Keratinocyte (primary cell): ENCODE measurements around the gene ADAMTSL3. TPM values are rescaled to one million over a fixed set of nuclear protein-coding genes. Genes with fewer than 3 reads are reported as not detected.

Source experiments
- DNase-seq: peaks from one replicate; pipeline ENCODE4 v3.0.0-alpha.2; 2011; ENCODE audit warnings: low read depth, missing footprints, low spot score
- FAIRE-seq: peaks from 2 replicates; lab custom pipeline; 2011; peaks lifted over from hg19 to GRCh38; lab: Jason Lieb, UNC
- H2AFZ ChIP-seq: 2 replicates; pipeline ENCODE4 v1.6.0; 2012; ENCODE audit warnings: low read length, control low read depth, inconsistent platforms; ENCODE audit not compliant: control insufficient read depth
- H3K27ac ChIP-seq: 2 replicates; pipeline ENCODE4 v1.5.1; 2011; ENCODE audit warnings: low read length; ENCODE audit not compliant: control insufficient read depth, insufficient read depth
- H3K27me3 ChIP-seq: 3 replicates; pipeline ENCODE4 v1.6.0; 2011; ENCODE audit warnings: low read length; ENCODE audit not compliant: control insufficient read depth, insufficient read depth; ENCODE audit errors: extremely low read depth
- H3K36me3 ChIP-seq, 2 experiments: 2 replicates in 1 of 2; 3 replicates in 1 of 2; pipeline ENCODE4 v1.5.1; 2011; ENCODE audit warnings: low read length in 2 of 2, mild to moderate bottlenecking in 1 of 2; ENCODE audit not compliant: control insufficient read depth in 2 of 2, insufficient read depth in 2 of 2; ENCODE audit errors: extremely low read depth in 1 of 2
- H3K4me1 ChIP-seq: 3 replicates; pipeline ENCODE4 v1.5.1; 2011; ENCODE audit warnings: low read length; ENCODE audit not compliant: control insufficient read depth, insufficient read depth; ENCODE audit errors: extremely low read depth
- H3K4me2 ChIP-seq: 3 replicates; pipeline ENCODE4 v1.6.0; 2011; ENCODE audit warnings: low read depth, low read length; ENCODE audit not compliant: control insufficient read depth, insufficient read depth; ENCODE audit errors: extremely low read depth
- H3K4me3 ChIP-seq, 3 experiments: fragments of 200-600 bp in 1 of 3; sonication (generic) in 1 of 3; 2 replicates in 2 of 3; 3 replicates in 1 of 3; pipeline ENCODE4 v1.5.1; 2011 to 2016; ENCODE audit warnings: low read length in 3 of 3, mild to moderate bottlenecking in 3 of 3, control low read depth in 2 of 3, inconsistent platforms in 1 of 3, low read depth in 1 of 3, mixed read lengths in 1 of 3, mixed run types in 1 of 3, moderate library complexity in 1 of 3; ENCODE audit not compliant: control insufficient read depth in 2 of 3, insufficient read depth in 2 of 3; ENCODE audit errors: extremely low read depth in 1 of 3
- H3K79me2 ChIP-seq: 2 replicates; pipeline ENCODE4 v1.6.0; 2012; ENCODE audit warnings: low read length; ENCODE audit not compliant: control insufficient read depth, insufficient read depth
- H3K9ac ChIP-seq: 3 replicates; pipeline ENCODE4 v1.6.0; 2011; ENCODE audit warnings: low read length; ENCODE audit not compliant: control insufficient read depth, insufficient read depth; ENCODE audit errors: extremely low read depth
- H3K9me1 ChIP-seq: 3 replicates; pipeline ENCODE4 v1.6.0; 2011; ENCODE audit warnings: low read length; ENCODE audit not compliant: control insufficient read depth, insufficient read depth; ENCODE audit errors: extremely low read depth
- H3K9me3 ChIP-seq: 2 replicates; pipeline ENCODE4 v1.5.1; 2012; ENCODE audit warnings: low read depth, low read length; ENCODE audit not compliant: control insufficient read depth
- H4K20me1 ChIP-seq: 3 replicates; pipeline ENCODE4 v1.6.0; 2011; ENCODE audit warnings: low read length; ENCODE audit not compliant: control insufficient read depth, insufficient read depth; ENCODE audit errors: extremely low read depth
- CTCF ChIP-seq, 3 experiments: IDR thresholded peaks in 1 of 3; conservative IDR thresholded peaks in 1 of 3; optimal IDR thresholded peaks in 1 of 3; 2 replicates in 2 of 3; 3 replicates in 1 of 3; pipeline versions ENCODE3 to v1.5.1; 2011; ENCODE audit warnings: low read length in 3 of 3, mild to moderate bottlenecking in 3 of 3, moderate library complexity in 2 of 3, control low read depth in 1 of 3, inconsistent platforms in 1 of 3; ENCODE audit not compliant: insufficient read depth in 2 of 3; ENCODE audit errors: extremely low read depth in 1 of 3
- EZH2 ChIP-seq: IDR thresholded peaks from one replicate; pipeline ENCODE4 v1.6.1; 2012; ENCODE audit warnings: inconsistent platforms, mild to moderate bottlenecking, low read length, moderate library complexity
- dilution Hi-C: fragments of 300-500 bp; cut with MboI; formaldehyde crosslinking; loops from one replicate; pipeline ENCODE4 v1.7.0; 2020; ENCODE audit warnings: low sequenced_read_pairs; ENCODE audit not compliant: extremely low pct_ligation_motif_present
- polyA plus RNA-seq, 5 experiments: library from polyadenylated mRNA; depleted of rRNA in 3 of 5; stranded (reverse) in 3 of 5; stranded (forward) in 1 of 5; unstranded in 1 of 5; fragments of >200 nt; gene quantifications; 1 replicate in 1 of 5; 2 replicates in 3 of 5; 3 replicates in 1 of 5; pipeline versions ENCODE4 v1.2.1 to v1.2.3, GENCODE V29; 2011 to 2012; ENCODE audit warnings: missing spikeins in 2 of 5, low read depth in 1 of 5, low replicate concordance in 1 of 5

ADAMTSL3 gene
- polyA plus RNA-seq, 1 donor (not counting 4 experiments of a cell fraction or from before 2014, with no cell fraction given) = 0.01 TPM

GRCh38 chr15:83746231-83746630 is 92.3 kb downstream of the ADAMTSL3 start:
- dilution Hi-C loops = no loop called here
- Histone ChIP-seq H4K20me1 (no peaks in the 10 kb centered on the region), H3K36me3 (no peaks in the 10 kb centered on the region), H3K27ac (no peak overlapping the region), H2AFZ (no peak overlapping the region), H3K9me1 (no peaks in the 10 kb centered on the region), H3K79me2 (no peaks in the 10 kb centered on the region), H3K4me3 (no peak overlapping the region), H3K9ac (no peak overlapping the region), H3K9me3 (no peaks in the 10 kb centered on the region), H3K4me2 (no peak overlapping the region), H3K4me1 (no peaks in the 10 kb centered on the region), H3K27me3 (no peaks in the 10 kb centered on the region)
- DNase-seq = no peak
- FAIRE-seq = no peak
- no peak for TF ChIP-seq CTCF (optimal IDR thresholded peaks at IDR 0.05 in 1 of 3, IDR thresholded peaks at IDR 0.05 in 1 of 3, conservative IDR thresholded peaks at IDR 0.05 in 1 of 3; ENCODE audit: extremely low read depth in 1 of 3, insufficient read depth in 2 of 3, low read length in 3 of 3)
- TF ChIP-seq EZH2 = no peak

GRCh38 chr15:83747050-83747717 is 93.3 kb downstream of the ADAMTSL3 start:
- H3K36me3 ChIP-seq = no peaks in the 10 kb centered on the region
- DNase-seq = no peak
- no peaks in the 10 kb centered on the region for H3K4me1 ChIP-seq
- no peak for TF ChIP-seq EZH2
- peak; percentile 55 to 89 (median 60) for TF ChIP-seq CTCF (optimal IDR thresholded peaks at IDR 0.05 in 1 of 3, IDR thresholded peaks at IDR 0.05 in 1 of 3, conservative IDR thresholded peaks at IDR 0.05 in 1 of 3; ENCODE audit: extremely low read depth in 1 of 3, insufficient read depth in 2 of 3, low read length in 3 of 3)
- no peaks in the 10 kb centered on the region for H3K27me3 ChIP-seq
- H3K4me3 ChIP-seq = no peak overlapping the region
- H3K9me1 ChIP-seq = no peaks in the 10 kb centered on the region
- no peak overlapping the region for H3K27ac ChIP-seq
- peak overlapping the region; percentile 54 for H3K4me2 ChIP-seq
- no peaks in the 10 kb centered on the region for H3K79me2 ChIP-seq
- peak; percentile 87 for FAIRE-seq
- no peaks in the 10 kb centered on the region for H4K20me1 ChIP-seq
- H3K9ac ChIP-seq = no peak overlapping the region
- H2AFZ ChIP-seq = peak overlapping the region; percentile 54
- H3K9me3 ChIP-seq = no peaks in the 10 kb centered on the region
- dilution Hi-C loops = no loop called here
